ENCODE results near the gene DENND4A.
A peak's percentile ranks its signal among the peaks of the same experiment; 100 is the strongest.
"Not testable (repeated sequence)": the region's sequence is repeated elsewhere in the genome, so short reads cannot be mapped to it uniquely, and the experiment has no call there.

DENND4A gene

GRCh38 chr15:65812467-65812866, 20.4 kb upstream of the DENND4A start:
- H3K4me2 ChIP-seq (ENCODE audit: low read depth, low read length, poor library complexity, severe bottlenecking): peak overlapping the region; percentile 67
- peak overlapping the region; percentile 94 for H3K27ac ChIP-seq (ENCODE audit: low read depth, low read length)
- no peaks in the 10 kb centered on the region for H3K36me3 ChIP-seq (ENCODE audit: low read length)
- no peak overlapping the region for H3K4me3 ChIP-seq (ENCODE audit: insufficient read depth, low read length, poor library complexity, severe bottlenecking)
- H3F3A ChIP-seq (ENCODE audit: insufficient read depth): peaks cover 60% of the 10 kb centered on the region
- H3K9me3 ChIP-seq (ENCODE audit: insufficient read depth, low read length): no peaks in the 10 kb centered on the region
- H3K9me2 ChIP-seq (replicated peaks; ENCODE audit: insufficient read depth, low read length): no peaks in the 10 kb centered on the region
- peak overlapping the region; percentile 46 for H2AFZ ChIP-seq (ENCODE audit: low read depth, low read length, severe bottlenecking)
- no peaks in the 10 kb centered on the region for H3K79me2 ChIP-seq (ENCODE audit: insufficient read depth, low read length)
- no peak for TF ChIP-seq CTCF (IDR thresholded peaks at IDR 0.05; ENCODE audit: insufficient read depth, low read length, poor library complexity, severe bottlenecking)
- TF ChIP-seq EZH2phosphoT487 (conservative IDR thresholded peaks at IDR 0.05; ENCODE audit: low read length): no peak
- no peaks in the 10 kb centered on the region for H4K20me1 ChIP-seq (ENCODE audit: low read depth, low read length)
- H3K9ac ChIP-seq (ENCODE audit: low read length): no peak overlapping the region
- no peaks in the 10 kb centered on the region for H3K27me3 ChIP-seq (ENCODE audit: low read length)

- Histone ChIP-seq H3K9me2 (replicated peaks; ENCODE audit: insufficient read depth, low read length) (no peaks in the 10 kb centered on the region), H3K4me2 (ENCODE audit: low read depth, low read length, poor library complexity, severe bottlenecking) (peak overlapping the region; percentile 24), H3K27ac (ENCODE audit: low read depth, low read length) (peak overlapping the region; percentile 94), H3F3A (ENCODE audit: insufficient read depth) (peaks cover 66% of the 10 kb centered on the region), H3K9ac (ENCODE audit: low read length) (no peak overlapping the region), H3K9me3 (ENCODE audit: insufficient read depth, low read length) (no peaks in the 10 kb centered on the region), H2AFZ (ENCODE audit: low read depth, low read length, severe bottlenecking) (no peak overlapping the region), H3K36me3 (ENCODE audit: low read length) (no peaks in the 10 kb centered on the region), H3K4me3 (ENCODE audit: insufficient read depth, low read length, poor library complexity, severe bottlenecking) (no peak overlapping the region), H3K27me3 (ENCODE audit: low read length) (no peaks in the 10 kb centered on the region), H4K20me1 (ENCODE audit: low read depth, low read length) (no peaks in the 10 kb centered on the region), H3K79me2 (ENCODE audit: insufficient read depth, low read length) (no peaks in the 10 kb centered on the region)
- no peak for TF ChIP-seq CTCF (IDR thresholded peaks at IDR 0.05; ENCODE audit: insufficient read depth, low read length, poor library complexity, severe bottlenecking)
- TF ChIP-seq EZH2phosphoT487 (conservative IDR thresholded peaks at IDR 0.05; ENCODE audit: low read length): no peak
Measured at GRCh38 chr15:65811835-65812234, 19.7 kb upstream of the DENND4A start.

- peak overlapping the region; percentile 24 for H3K4me2 ChIP-seq (ENCODE audit: low read depth, low read length, poor library complexity, severe bottlenecking)
- H3K9ac ChIP-seq (ENCODE audit: low read length); H3K36me3 ChIP-seq (ENCODE audit: low read length); H4K20me1 ChIP-seq (ENCODE audit: low read depth, low read length); H3K9me2 ChIP-seq (replicated peaks; ENCODE audit: insufficient read depth, low read length); H2AFZ ChIP-seq (ENCODE audit: low read depth, low read length, severe bottlenecking); H3K9me3 ChIP-seq (ENCODE audit: insufficient read depth, low read length); H3K27me3 ChIP-seq (ENCODE audit: low read length); H3K79me2 ChIP-seq (ENCODE audit: insufficient read depth, low read length); H3K4me3 ChIP-seq (ENCODE audit: insufficient read depth, low read length, poor library complexity, severe bottlenecking): not testable (repeated sequence)
- H3K27ac ChIP-seq (ENCODE audit: low read depth, low read length): peak overlapping the region; percentile 94
- peaks cover 69% of the 10 kb centered on the region for H3F3A ChIP-seq (ENCODE audit: insufficient read depth)
Measured at GRCh38 chr15:65811011-65811733, 19.1 kb upstream of the DENND4A start.

GRCh38 chr15:65806397-65806796, 14.3 kb upstream of the DENND4A start:
- H4K20me1 ChIP-seq (ENCODE audit: low read depth, low read length): no peaks in the 10 kb centered on the region
- H3K27me3 ChIP-seq (ENCODE audit: low read length): no peaks in the 10 kb centered on the region
- no peaks in the 10 kb centered on the region for H3K9me2 ChIP-seq (replicated peaks; ENCODE audit: insufficient read depth, low read length)
- peak overlapping the region; percentile 83 for H3K4me2 ChIP-seq (ENCODE audit: low read depth, low read length, poor library complexity, severe bottlenecking)
- H3K4me3 ChIP-seq (ENCODE audit: insufficient read depth, low read length, poor library complexity, severe bottlenecking): peak overlapping the region; percentile 56
- H2AFZ ChIP-seq (ENCODE audit: low read depth, low read length, severe bottlenecking): no peak overlapping the region
- H3K9me3 ChIP-seq (ENCODE audit: insufficient read depth, low read length): no peaks in the 10 kb centered on the region
- TF ChIP-seq CTCF (IDR thresholded peaks at IDR 0.05; ENCODE audit: insufficient read depth, low read length, poor library complexity, severe bottlenecking) (no peak), EZH2phosphoT487 (conservative IDR thresholded peaks at IDR 0.05; ENCODE audit: low read length) (no peak)
- peaks cover 76% of the 10 kb centered on the region for H3F3A ChIP-seq (ENCODE audit: insufficient read depth)
- peak overlapping the region; percentile 52 for H3K9ac ChIP-seq (ENCODE audit: low read length)
- H3K27ac ChIP-seq (ENCODE audit: low read depth, low read length): peak overlapping the region; percentile 99
- no peaks in the 10 kb centered on the region for H3K79me2 ChIP-seq (ENCODE audit: insufficient read depth, low read length)
- H3K36me3 ChIP-seq (ENCODE audit: low read length): no peaks in the 10 kb centered on the region
